Loucy (cell line): ENCODE results near the gene PTGS2.

Experiments
- H2AFZ ChIP-seq: fragments of 200-600 bp; sonication (generic); 2 replicates; pipeline ENCODE4 v1.6.0; 2016; ENCODE audit warnings: antibody characterized with exemption, mild to moderate bottlenecking, low read length, moderate library complexity
- H3F3A ChIP-seq: fragments of 200-600 bp; 2 replicates; pipeline ENCODE4 v1.6.0; 2016; ENCODE audit warnings: antibody characterized with exemption, low read depth, mild to moderate bottlenecking
- H3K27me3 ChIP-seq: fragments of 200-600 bp; sonication (generic); 2 replicates; pipeline ENCODE4 v1.6.1; 2014; ENCODE audit warnings: low read length, mild to moderate bottlenecking; ENCODE audit not compliant: insufficient read depth, poor library complexity, severe bottlenecking
- H3K36me3 ChIP-seq: fragments of 200-600 bp; sonication (generic); 2 replicates; pipeline ENCODE4 v1.6.1; 2016; ENCODE audit warnings: low read length; ENCODE audit not compliant: insufficient read depth
- H3K4me1 ChIP-seq: fragments of 200-600 bp; sonication (generic); 2 replicates; pipeline ENCODE4 v1.5.1; 2014; ENCODE audit warnings: low read length, mild to moderate bottlenecking; ENCODE audit not compliant: insufficient read depth, poor library complexity, severe bottlenecking
- H3K4me2 ChIP-seq: fragments of 200-600 bp; sonication (generic); 2 replicates; pipeline ENCODE4 v1.6.0; 2014; ENCODE audit warnings: antibody characterized with exemption, low read length, low read depth, mild to moderate bottlenecking; ENCODE audit not compliant: poor library complexity, severe bottlenecking
- H3K4me3 ChIP-seq: fragments of 200-600 bp; sonication (generic); 2 replicates; pipeline ENCODE4 v1.5.1; 2014; ENCODE audit warnings: low read length, mild to moderate bottlenecking, mixed read lengths; ENCODE audit not compliant: poor library complexity, severe bottlenecking
- H3K79me2 ChIP-seq: fragments of 200-600 bp; sonication (generic); 2 replicates; pipeline ENCODE4 v1.6.1; 2014; ENCODE audit warnings: low read length; ENCODE audit not compliant: insufficient read depth
- H3K9ac ChIP-seq: fragments of 200-600 bp; sonication (generic); 2 replicates; pipeline ENCODE4 v1.6.0; 2014; ENCODE audit warnings: mild to moderate bottlenecking, low read depth, low read length, moderate library complexity; ENCODE audit not compliant: poor library complexity, severe bottlenecking
- H3K9me2 ChIP-seq: fragments of 200-600 bp; sonication (generic); replicated peaks from 2 replicates; pipeline ENCODE4 v1.6.1; 2016; ENCODE audit warnings: low read depth, low read length, mixed read lengths
- H3K9me3 ChIP-seq: fragments of 200-600 bp; sonication (generic); 2 replicates; pipeline ENCODE4 v1.6.1; 2014; ENCODE audit warnings: mild to moderate bottlenecking, antibody characterized with exemption, low read length, low read depth; ENCODE audit not compliant: insufficient read depth
- H4K20me1 ChIP-seq: fragments of 200-600 bp; sonication (generic); 2 replicates; pipeline ENCODE4 v1.6.0; 2014; ENCODE audit warnings: antibody characterized with exemption, low read length, mild to moderate bottlenecking; ENCODE audit not compliant: insufficient read depth, poor library complexity, severe bottlenecking
- CTCF ChIP-seq: fragments of 200-600 bp; sonication (generic); conservative IDR thresholded peaks from 2 replicates; pipeline ENCODE4 v1.5.1; 2014; ENCODE audit warnings: mild to moderate bottlenecking, antibody characterized with exemption, low read length
- EZH2phosphoT487 ChIP-seq: fragments of 200-600 bp; IDR thresholded peaks from 2 replicates; pipeline ENCODE4 v1.6.1; 2018; ENCODE audit warnings: antibody characterized with exemption, mild to moderate bottlenecking, moderate library complexity, borderline replicate concordance

The PTGS2 gene

GRCh38 chr1:186623551-186623950 lies 56.7 kb downstream of the PTGS2 start:
- no peaks in the 10 kb centered on the region for H3F3A ChIP-seq
- H3K36me3 ChIP-seq, result no peaks in the 10 kb centered on the region
- H3K9me2 ChIP-seq, result no peaks in the 10 kb centered on the region
- H3K9ac ChIP-seq, result no peak overlapping the region
- no peak overlapping the region for H3K4me2 ChIP-seq
- no peak overlapping the region for H3K4me3 ChIP-seq
- H4K20me1 ChIP-seq, result no peaks in the 10 kb centered on the region
- H3K79me2 ChIP-seq, result no peaks in the 10 kb centered on the region
- H3K4me1 ChIP-seq, result peaks cover 22% of the 10 kb centered on the region
- no peaks in the 10 kb centered on the region for H3K27me3 ChIP-seq
- TF ChIP-seq CTCF, result no peak
- no peak for TF ChIP-seq EZH2phosphoT487
- H3K9me3 ChIP-seq, result no peaks in the 10 kb centered on the region
- H2AFZ ChIP-seq, result no peak overlapping the region
